ENCODE data around the gene KNDC1. TPM values are rescaled to one million over a fixed set of nuclear protein-coding genes. Genes with fewer than 3 reads are reported as not detected.

The KNDC1 gene
- total and polyA plus RNA-seq, 2 donors (not counting 1 experiment from before 2014, with no cell fraction given) = 0.17 to 0.45 TPM

GRCh38 chr10:133201948-133202725 lies 42.1 kb downstream of the KNDC1 start:
- no peak overlapping the region for H3K4me2 ChIP-seq (replicated peaks; ENCODE audit: low read depth, low read length, poor library complexity, severe bottlenecking)
- H3K27ac Mint-ChIP-seq = no peak overlapping the region
- no peaks in the 10 kb centered on the region for H3K79me2 ChIP-seq (ENCODE audit: control insufficient read depth, insufficient read depth, low read length)
- intact Hi-C loops (cut with micrococcal nuclease) = no loop called here
- no peaks in the 10 kb centered on the region for H3K9me3 ChIP-seq (ENCODE audit: control extremely low read depth in 1 of 3, control insufficient read depth in 2 of 3, insufficient read depth in 1 of 3, low read length in 2 of 3)
- TF ChIP-seq CTCF (IDR thresholded peaks at IDR 0.05) (no peak), EZH2 (IDR thresholded peaks at IDR 0.05; ENCODE audit: borderline replicate concordance, insufficient read depth, low read depth, low read length, poor library complexity, severe bottlenecking) (no peak)
- no peak overlapping the region for H3K9ac ChIP-seq (ENCODE audit: low read length)
- H3K9me3 Mint-ChIP-seq (ENCODE audit: insufficient read depth) = no peaks in the 10 kb centered on the region
- H4K20me1 ChIP-seq (ENCODE audit: control insufficient read depth, insufficient read depth, low read length, poor library complexity, severe bottlenecking) = no peaks in the 10 kb centered on the region
- no peak overlapping the region for H3K4me3 ChIP-seq (ENCODE audit: control extremely low read depth in 1 of 5, extremely low read depth in 1 of 5, insufficient read depth in 1 of 5, low read depth in 2 of 5, low read length in 4 of 5)
- H3K4me3 Mint-ChIP-seq = no peak overlapping the region
- no peaks in the 10 kb centered on the region for H3K36me3 ChIP-seq (replicated peaks in 1 of 2; ENCODE audit: control extremely low read depth in 1 of 2, control insufficient read depth in 1 of 2, extremely low read depth in 1 of 2, insufficient read depth in 2 of 2, low read length in 1 of 2)
- H3K27me3 ChIP-seq (replicated peaks in 1 of 4; ENCODE audit: control extremely low read depth in 1 of 4, control insufficient read depth in 3 of 4, insufficient read depth in 4 of 4, low read length in 3 of 4) = no peaks in the 10 kb centered on the region
- H3K4me1 ChIP-seq (ENCODE audit: control insufficient read depth in 2 of 2, insufficient read depth in 2 of 2, low read length in 2 of 2) = no peaks in the 10 kb centered on the region
- POLR2A ChIA-PET = no interaction called here
- no peak overlapping the region for H2AFZ ChIP-seq (ENCODE audit: insufficient read depth, low read depth, low read length, poor library complexity, severe bottlenecking)
- no peaks in the 10 kb centered on the region for H3K27me3 Mint-ChIP-seq
- 78% methylated on average over 29 of the region's 29 CpGs for WGBS (ENCODE audit: insufficient coverage)
- DNase-seq (no peak), ATAC-seq (ENCODE audit: low read depth) (no peak)
- H3K4me1 Mint-ChIP-seq = no peaks in the 10 kb centered on the region
- no peak overlapping the region for H3K27ac ChIP-seq (ENCODE audit: low read length in 2 of 2)
- CTCF ChIA-PET = no interaction called here

GRCh38 chr10:133202778-133203651 lies 43.0 kb downstream of the KNDC1 start:
- CTCF ChIA-PET = no interaction called here
- H3K27me3 Mint-ChIP-seq = no peaks in the 10 kb centered on the region

More at GRCh38 chr10:133202778-133203651, 43.0 kb downstream of the KNDC1 start:
- Histone ChIP-seq H2AFZ (ENCODE audit: insufficient read depth, low read depth, low read length, poor library complexity, severe bottlenecking) (no peak overlapping the region), H3K36me3 (replicated peaks in 1 of 2; ENCODE audit: control extremely low read depth in 1 of 2, control insufficient read depth in 1 of 2, extremely low read depth in 1 of 2, insufficient read depth in 2 of 2, low read length in 1 of 2) (no peaks in the 10 kb centered on the region), H3K4me1 (ENCODE audit: control insufficient read depth in 2 of 2, insufficient read depth in 2 of 2, low read length in 2 of 2) (no peaks in the 10 kb centered on the region), H3K9me3 (ENCODE audit: control extremely low read depth in 1 of 3, control insufficient read depth in 2 of 3, insufficient read depth in 1 of 3, low read length in 2 of 3) (no peaks in the 10 kb centered on the region), H3K27ac (ENCODE audit: low read length in 2 of 2) (no peak overlapping the region), H3K9ac (ENCODE audit: low read length) (no peak overlapping the region), H3K4me3 (ENCODE audit: control extremely low read depth in 1 of 5, extremely low read depth in 1 of 5, insufficient read depth in 1 of 5, low read depth in 2 of 5, low read length in 4 of 5) (no peak overlapping the region), H4K20me1 (ENCODE audit: control insufficient read depth, insufficient read depth, low read length, poor library complexity, severe bottlenecking) (no peaks in the 10 kb centered on the region), H3K4me2 (replicated peaks; ENCODE audit: low read depth, low read length, poor library complexity, severe bottlenecking) (no peak overlapping the region), H3K27me3 (replicated peaks in 1 of 4; ENCODE audit: control extremely low read depth in 1 of 4, control insufficient read depth in 3 of 4, insufficient read depth in 4 of 4, low read length in 3 of 4) (no peaks in the 10 kb centered on the region), H3K79me2 (ENCODE audit: control insufficient read depth, insufficient read depth, low read length) (no peaks in the 10 kb centered on the region)
- ATAC-seq (ENCODE audit: low read depth) = no peak
- no peak for TF ChIP-seq EZH2 (IDR thresholded peaks at IDR 0.05; ENCODE audit: borderline replicate concordance, insufficient read depth, low read depth, low read length, poor library complexity, severe bottlenecking)
- TF ChIP-seq CTCF (IDR thresholded peaks at IDR 0.05) = no peak
- Mint-ChIP-seq H3K4me3 (no peak overlapping the region), H3K4me1 (no peaks in the 10 kb centered on the region), H3K9me3 (ENCODE audit: insufficient read depth) (no peaks in the 10 kb centered on the region), H3K27ac (no peak overlapping the region)
- DNase-seq = no peak
- intact Hi-C loops (cut with micrococcal nuclease) = no loop called here
- 88% methylated on average over 46 of the region's 62 CpGs for WGBS (ENCODE audit: insufficient coverage)
- POLR2A ChIA-PET = no interaction called here
